Endothelial cell of umbilical vein (primary cell): ENCODE data around the gene AKT3. TPM values are rescaled to one million over a fixed set of nuclear protein-coding genes. Genes with fewer than 3 reads are reported as not detected.
A peak's percentile ranks its signal among the peaks of the same experiment; 100 is the strongest.

Experiments used
- BruUV-seq: library from RNA; stranded (reverse); fragments of 400-500 nt; replicated peaks from 2 replicates; lab custom pipeline; 2021; lab: Mats Ljungman, UMichigan
- CTCF ChIA-PET: fragments of 300-600, 350-600 bp; sonication (Branson Sonifier 250); formaldehyde crosslinking; loops from one replicate; lab custom pipeline; 2021; ENCODE audit warnings: antibody characterized with exemption, inconsistent platforms; lab: Charles Lee
- POLR2A ChIA-PET: fragments of 300-600, 350-600 bp; sonication (Branson Sonifier 250); formaldehyde crosslinking; loops from one replicate; lab custom pipeline; 2021; ENCODE audit warnings: antibody characterized with exemption, inconsistent platforms; lab: Charles Lee
- DNase-seq: peaks from one replicate; pipeline ENCODE4 v3.0.0-alpha.2; 2011; ENCODE audit warnings: low read depth, low spot score
- FAIRE-seq: peaks from 2 replicates; lab custom pipeline; 2011; peaks lifted over from hg19 to GRCh38; lab: Jason Lieb, UNC
- H2AFZ ChIP-seq: 2 replicates; pipeline ENCODE4 v1.6.0; 2012; ENCODE audit warnings: low read depth, low read length, control low read depth, inconsistent platforms
- H3K27ac ChIP-seq: 2 replicates; pipeline ENCODE4 v1.5.1; 2011; ENCODE audit warnings: low read depth, mild to moderate bottlenecking, control low read depth, low read length, moderate library complexity; ENCODE audit not compliant: insufficient read depth
- H3K27me3 ChIP-seq, 2 experiments: 2 replicates each; pipeline versions ENCODE4 v1.6.0 to v1.6.1; 2011; ENCODE audit warnings: low read length in 2 of 2, mixed read lengths in 1 of 2; ENCODE audit not compliant: control insufficient read depth in 2 of 2, insufficient read depth in 2 of 2
- H3K36me3 ChIP-seq, 2 experiments: 2 replicates in 1 of 2; 3 replicates in 1 of 2; pipeline ENCODE4 v1.5.1; 2011; ENCODE audit warnings: low read length in 2 of 2, mild to moderate bottlenecking in 1 of 2, moderate library complexity in 1 of 2; ENCODE audit not compliant: control insufficient read depth in 2 of 2, insufficient read depth in 2 of 2; ENCODE audit errors: extremely low read depth in 1 of 2
- H3K4me1 ChIP-seq: 3 replicates; pipeline ENCODE4 v1.5.1; 2011; ENCODE audit warnings: mild to moderate bottlenecking, low read length; ENCODE audit not compliant: control insufficient read depth, insufficient read depth; ENCODE audit errors: extremely low read depth
- H3K4me2 ChIP-seq: 2 replicates; pipeline ENCODE4 v1.6.1; 2011; ENCODE audit warnings: low read length, control low read depth, mixed read lengths; ENCODE audit not compliant: insufficient read depth
- H3K4me3 ChIP-seq, 3 experiments: fragments of 200-600 bp in 1 of 3; sonication (generic), shearing (Covaris generic) in 1 of 3; replicated peaks in 1 of 3; 2 replicates each; pipeline ENCODE4 v1.5.1; 2011 to 2016; ENCODE audit warnings: control low read depth in 3 of 3, low read length in 3 of 3, mild to moderate bottlenecking in 2 of 3, inconsistent platforms in 1 of 3, low read depth in 1 of 3, moderate library complexity in 1 of 3; ENCODE audit not compliant: insufficient read depth in 1 of 3
- H3K79me2 ChIP-seq: 2 replicates; pipeline ENCODE4 v1.6.0; 2012; ENCODE audit warnings: low read length, inconsistent platforms; ENCODE audit not compliant: control insufficient read depth, insufficient read depth
- H3K9ac ChIP-seq: replicated peaks from 2 replicates; pipeline ENCODE3; 2011; ENCODE audit warnings: low read length, control low read depth; ENCODE audit not compliant: insufficient read depth; ENCODE audit errors: extremely low read depth
- H3K9me1 ChIP-seq: replicated peaks from 3 replicates; pipeline ENCODE4 v1.6.0; 2011; ENCODE audit warnings: mild to moderate bottlenecking, low read length; ENCODE audit not compliant: control insufficient read depth, insufficient read depth; ENCODE audit errors: extremely low read depth
- H3K9me3 ChIP-seq: replicated peaks from 2 replicates; pipeline ENCODE4 v1.5.1; 2012; ENCODE audit warnings: low read length, inconsistent platforms; ENCODE audit not compliant: control insufficient read depth, insufficient read depth
- H4K20me1 ChIP-seq: replicated peaks from 2 replicates; pipeline ENCODE3; 2011; ENCODE audit warnings: mild to moderate bottlenecking, low read length; ENCODE audit not compliant: control insufficient read depth, insufficient read depth; ENCODE audit errors: extremely low read depth
- CTCF ChIP-seq, 2 donors: IDR thresholded peaks; 1 replicate in 1 of 2; 2 replicates in 1 of 2; pipeline ENCODE4 v1.5.1; 2011; ENCODE audit warnings: low read length in 2 of 2, mild to moderate bottlenecking in 2 of 2, moderate library complexity in 2 of 2, control low read depth in 1 of 2, inconsistent platforms in 1 of 2, low read depth in 1 of 2; ENCODE audit not compliant: insufficient read depth in 1 of 2; ENCODE audit errors: extremely low read depth in 1 of 2
- EZH2 ChIP-seq: IDR thresholded peaks from 2 replicates; pipeline ENCODE4 v1.6.1; 2012; ENCODE audit warnings: borderline replicate concordance, low read depth, mild to moderate bottlenecking, moderate library complexity, low read length, inconsistent platforms; ENCODE audit not compliant: severe bottlenecking
- FOS ChIP-seq: IDR thresholded peaks from 2 replicates; pipeline ENCODE4 v1.6.1; 2011; ENCODE audit warnings: mild to moderate bottlenecking, low read length, moderate library complexity, borderline replicate concordance; ENCODE audit not compliant: insufficient read depth
- GATA2 ChIP-seq: IDR thresholded peaks from 2 replicates; pipeline ENCODE4 v1.7.0; 2011; ENCODE audit warnings: low read depth, mild to moderate bottlenecking, moderate library complexity, mixed read lengths, low read length; ENCODE audit not compliant: insufficient read length, insufficient read depth
- JUN ChIP-seq: IDR thresholded peaks from 2 replicates; pipeline ENCODE4 v1.6.1; 2011; ENCODE audit warnings: borderline replicate concordance, low read depth; ENCODE audit not compliant: insufficient read length, insufficient read depth
- MYC ChIP-seq: IDR thresholded peaks from one replicate; pipeline ENCODE4 v1.6.1; 2011; ENCODE audit warnings: mild to moderate bottlenecking, low read depth, low read length
- POLR2A ChIP-seq: IDR thresholded peaks from 2 replicates; pipeline ENCODE4 v1.6.1; 2012; ENCODE audit warnings: low read depth, mild to moderate bottlenecking, control low read depth, low read length
- dilution Hi-C: fragments of 300-500 bp; cut with MboI; formaldehyde crosslinking; loops from one replicate; pipeline ENCODE4 v1.15.0; 2019; ENCODE audit warnings: low sequenced_read_pairs; ENCODE audit not compliant: extremely low pct_ligation_motif_present
- intact Hi-C: fragments of 100-400 bp; cut with micrococcal nuclease; formaldehyde crosslinking; loops from one replicate; pipeline ENCODE4 v1.10.0; 2022
- polyA plus RNA-seq, 4 experiments: library from polyadenylated mRNA; depleted of rRNA in 3 of 4; stranded (reverse) in 3 of 4; unstranded in 1 of 4; fragments of >200 nt; gene quantifications; 2 replicates each; pipeline versions ENCODE4 v1.2.1 to v1.2.3, GENCODE V29; 2011 to 2012; ENCODE audit warnings: missing spikeins in 1 of 4
- total RNA-seq: library from RNA; stranded (reverse); gene quantifications from 2 replicates; pipeline ENCODE4 v1.2.3, GENCODE V29; 2021

AKT3 gene
- total and polyA plus RNA-seq, 2 donors (not counting 3 experiments of a cell fraction or from before 2014, with no cell fraction given) = 20.6 to 97.1 TPM

DNA sequence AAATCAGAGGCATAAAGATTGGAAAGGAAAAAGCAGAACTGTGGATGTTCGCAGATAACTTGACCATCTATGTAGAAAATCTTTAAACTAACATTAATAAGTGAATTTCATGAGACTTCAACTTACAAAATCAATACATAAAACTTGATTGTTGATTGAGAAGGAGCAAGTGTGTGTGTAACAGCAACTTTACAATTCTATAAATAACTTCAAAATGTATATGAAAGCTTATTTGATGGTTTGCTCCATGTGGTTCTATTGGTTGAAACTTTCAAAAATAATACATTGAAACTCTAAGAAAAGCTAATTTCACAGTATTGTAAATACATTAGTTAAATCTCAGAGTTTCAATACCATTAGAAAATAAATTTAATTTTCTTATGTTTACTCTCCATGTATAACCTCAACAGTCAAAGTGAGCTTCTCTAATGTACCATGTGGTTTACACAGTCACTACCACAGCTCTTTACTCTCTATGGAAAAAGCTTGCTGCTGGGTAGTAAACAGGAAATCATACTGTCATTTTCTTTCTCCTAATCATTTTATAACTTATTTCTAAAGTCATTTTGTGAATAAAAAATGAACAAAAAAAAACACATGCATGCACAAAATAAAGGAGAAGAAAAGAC lies 12.0 kb downstream of the AKT3 start:
- FAIRE-seq (no peak), DNase-seq (peak; percentile 21)
- Histone ChIP-seq H3K79me2 (peaks cover 63% of the 10 kb centered on the region), H2AFZ (no peak overlapping the region), H3K4me3 (no peak overlapping the region), H4K20me1 (no peaks in the 10 kb centered on the region), H3K9ac (no peak overlapping the region), H3K4me2 (no peak overlapping the region), H3K4me1 (peaks cover 18% of the 10 kb centered on the region), H3K27me3 (no peaks in the 10 kb centered on the region), H3K9me3 (no peaks in the 10 kb centered on the region), H3K36me3 (no peaks in the 10 kb centered on the region), H3K9me1 (no peaks in the 10 kb centered on the region), H3K27ac (no peak overlapping the region)
- ChIA-PET CTCF (interaction anchor here (1.3 to 1.6 kb wide), 5 partner anchors 11 to 64 kb away, joined by 3 to 5 read pairs (median 4); no protein-coding TSS in a partner anchor), POLR2A (no interaction called here)
- no TSS peak for BruUV-seq
- intact Hi-C loops = no loop called here
- TF ChIP-seq JUN (no peak), CTCF (IDR thresholded peaks at IDR 0.05; ENCODE audit: extremely low read depth in 1 of 2, insufficient read depth in 1 of 2, low read depth in 1 of 2, low read length in 2 of 2) (no peak), EZH2 (no peak), GATA2 (no peak), POLR2A (no peak), FOS (no peak), MYC (no peak)
- dilution Hi-C loops = no loop called here
